ENCODE results near the gene TOM1L2. TPM values are rescaled to one million over a fixed set of nuclear protein-coding genes. Genes with fewer than 3 reads are reported as not detected.
A peak's percentile ranks its signal among the peaks of the same experiment; 100 is the strongest.

The TOM1L2 gene
- total RNA-seq, 3 donors from 2014 or later: 67.8 to 101 (median 87.7) TPM

- Histone ChIP-seq H3K36me3 (ENCODE audit: low read depth) (peaks cover 7% of the 10 kb centered on the region), H3K4me1 (ENCODE audit: low read depth) (peaks cover 50% of the 10 kb centered on the region), H3K4me3 (no peak overlapping the region), H3K9me3 (no peaks in the 10 kb centered on the region)
- no peak for ATAC-seq
- intact Hi-C loops (cut with DNase I, micrococcal nuclease): no loop called here
- TF ChIP-seq CTCF (IDR thresholded peaks at IDR 0.05): no peak
- DNase-seq: peak in 1 of 3 donors; percentile 23
Measured at GRCh38 chr17:17819111-17819510, 153.1 kb downstream of the TOM1L2 start.

DNA sequence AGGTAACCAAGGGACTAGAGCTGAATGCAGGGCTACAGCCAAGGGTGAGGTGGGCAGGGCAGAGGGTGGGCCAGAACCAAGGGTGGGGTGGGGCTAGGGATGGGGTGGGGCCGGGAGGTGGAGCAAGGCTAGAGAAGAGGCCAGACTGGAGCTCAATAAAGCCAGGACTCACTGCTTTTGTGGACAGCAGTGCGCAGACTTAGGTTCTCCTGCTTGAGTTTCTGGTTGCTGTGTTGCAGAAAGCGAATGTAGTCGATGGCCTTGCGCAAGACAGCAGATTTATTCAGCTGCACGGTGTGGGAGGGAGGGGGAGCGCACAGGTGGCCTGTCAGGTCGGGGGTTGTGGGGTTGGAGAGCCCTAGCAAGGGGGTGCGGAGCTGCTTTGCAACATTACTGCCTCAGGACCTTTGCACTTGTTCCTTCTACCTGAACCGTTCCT, 154.1 kb downstream of the TOM1L2 start:
- intact Hi-C loops (cut with DNase I, micrococcal nuclease): no loop called here
- H3K9me3 ChIP-seq: no peaks in the 10 kb centered on the region
- H3K4me1 ChIP-seq (ENCODE audit: low read depth): peaks cover 46% of the 10 kb centered on the region
- no peak overlapping the region for H3K4me3 ChIP-seq
- ATAC-seq (peak; percentile 65), DNase-seq (peak; percentile 77 to 84 (median 78))
- TF ChIP-seq CTCF (IDR thresholded peaks at IDR 0.05): no peak
- peaks cover 7% of the 10 kb centered on the region for H3K36me3 ChIP-seq (ENCODE audit: low read depth)

GRCh38 chr17:17817552-17817947, 154.7 kb downstream of the TOM1L2 start:
- no peak for ATAC-seq
- peak in 2 of 3 donors; percentile 22 to 44 for DNase-seq
- peaks cover 7% of the 10 kb centered on the region for H3K36me3 ChIP-seq (ENCODE audit: low read depth)
- H3K4me3 ChIP-seq: no peak overlapping the region
- no peaks in the 10 kb centered on the region for H3K9me3 ChIP-seq
- intact Hi-C loops (cut with DNase I, micrococcal nuclease): no loop called here
- no peak for TF ChIP-seq CTCF (IDR thresholded peaks at IDR 0.05)
- peaks cover 42% of the 10 kb centered on the region for H3K4me1 ChIP-seq (ENCODE audit: low read depth)

GRCh38 chr17:17816831-17817551, 155.2 kb downstream of the TOM1L2 start:
- DNase-seq (peak in 2 of 3 donors; percentile 8 to 39), ATAC-seq (no peak)
- peaks cover 7% of the 10 kb centered on the region for H3K36me3 ChIP-seq (ENCODE audit: low read depth)
- intact Hi-C loops (cut with DNase I, micrococcal nuclease): no loop called here
- H3K4me1 ChIP-seq (ENCODE audit: low read depth): peaks cover 41% of the 10 kb centered on the region
- no peak overlapping the region for H3K4me3 ChIP-seq
- H3K9me3 ChIP-seq: no peaks in the 10 kb centered on the region
- no peak for TF ChIP-seq CTCF (IDR thresholded peaks at IDR 0.05)

DNA sequence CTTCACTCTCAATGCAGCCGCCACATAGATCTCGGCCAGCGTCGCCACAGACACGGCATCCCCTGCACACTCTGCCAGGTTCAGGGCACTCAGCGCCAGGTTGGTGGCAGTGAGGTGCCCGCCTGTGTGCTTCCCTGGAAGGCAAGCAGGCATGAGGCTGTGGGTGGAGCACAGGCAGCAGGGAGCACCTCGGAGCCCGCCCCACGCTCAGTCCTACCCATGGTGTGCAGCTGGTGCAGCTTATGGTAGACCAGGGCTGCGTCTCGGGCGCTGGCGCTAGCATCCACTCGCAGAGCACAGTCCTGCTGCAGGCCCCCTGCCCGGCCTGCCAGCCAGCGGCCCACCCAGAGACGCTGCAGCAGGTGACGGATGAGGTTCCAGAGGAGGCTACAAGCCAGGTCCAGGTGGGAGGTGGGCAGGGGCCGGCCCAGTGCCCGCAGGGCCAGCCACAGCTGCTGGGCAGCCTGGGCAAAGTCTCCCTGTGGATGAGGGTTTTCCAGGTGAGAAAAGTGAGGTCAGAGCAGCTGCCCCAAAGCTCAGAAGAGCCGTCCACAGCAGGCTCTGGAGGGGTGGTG, 155.9 kb downstream of the TOM1L2 start:
- peaks cover 7% of the 10 kb centered on the region for H3K36me3 ChIP-seq (ENCODE audit: low read depth)
- H3K9me3 ChIP-seq: no peaks in the 10 kb centered on the region
- no peak for ATAC-seq
- no peak for TF ChIP-seq CTCF (IDR thresholded peaks at IDR 0.05)
- peak in 2 of 3 donors; percentile 1 to 32 for DNase-seq
- intact Hi-C loops (cut with DNase I, micrococcal nuclease): no loop called here
- H3K4me1 ChIP-seq (ENCODE audit: low read depth): peaks cover 34% of the 10 kb centered on the region
- no peak overlapping the region for H3K4me3 ChIP-seq

Data from mucosa of descending colon (tissue), 3 donors.